Globus pallidus (tissue), 1 donor: ENCODE results near the gene CAMTA1.
"Not testable (repeated sequence)": the region's sequence is repeated elsewhere in the genome, so short reads cannot be mapped to it uniquely, and the experiment has no call there.

ENCODE experiments used
- DNase-seq: peaks from one replicate; pipeline ENCODE4 v3.0.0-alpha.2; 2015; ENCODE audit warnings: low spot score

Gene CAMTA1

GRCh38 chr1:7372477-7373120 lies 587.3 kb downstream of the CAMTA1 start:
- DNase-seq: no peak

- DNase-seq: no peak
Observed at GRCh38 chr1:7373251-7373650, 588.0 kb downstream of the CAMTA1 start.

GRCh38 chr1:7373876-7374562 lies 588.8 kb downstream of the CAMTA1 start:
- peak; percentile 35 for DNase-seq

- no peak for DNase-seq
Observed at GRCh38 chr1:7374563-7375160, 589.4 kb downstream of the CAMTA1 start.

- DNase-seq: no peak
Observed at GRCh38 chr1:7375329-7375728, 590.1 kb downstream of the CAMTA1 start.

- DNase-seq: no peak
Observed at GRCh38 chr1:7375781-7376660, 590.8 kb downstream of the CAMTA1 start.

GRCh38 chr1:7376676-7377075 lies 591.4 kb downstream of the CAMTA1 start:
- no peak for DNase-seq

- no peak for DNase-seq
Observed at GRCh38 chr1:7378346-7379130, 593.3 kb downstream of the CAMTA1 start.

- DNase-seq: no peak
Observed at GRCh38 chr1:7379441-7379971, 594.3 kb downstream of the CAMTA1 start.

GRCh38 chr1:7380068-7380467 lies 594.8 kb downstream of the CAMTA1 start:
- DNase-seq: not testable (repeated sequence)

GRCh38 chr1:7380712-7381111 lies 595.5 kb downstream of the CAMTA1 start:
- DNase-seq: no peak

- not testable (repeated sequence) for DNase-seq
Observed at GRCh38 chr1:7381729-7382128, 596.5 kb downstream of the CAMTA1 start.

GRCh38 chr1:7382971-7383370 lies 597.7 kb downstream of the CAMTA1 start:
- no peak for DNase-seq

- no peak for DNase-seq
Observed at GRCh38 chr1:7383671-7384520, 598.6 kb downstream of the CAMTA1 start.

- no peak for DNase-seq
Observed at GRCh38 chr1:7384679-7385078, 599.4 kb downstream of the CAMTA1 start.

- DNase-seq: no peak
Observed at GRCh38 chr1:7385471-7386225, 600.4 kb downstream of the CAMTA1 start.

- DNase-seq: peak; percentile 43
Observed at GRCh38 chr1:7386226-7387052, 601.2 kb downstream of the CAMTA1 start.

- DNase-seq: no peak
Observed at GRCh38 chr1:7387053-7387927, 602.0 kb downstream of the CAMTA1 start.
